CD4-positive, alpha-beta T cell treated with Interleukin-15 for 1 hour (primary cell): ENCODE results near the gene P2RX3.
"Not testable (repeated sequence)": the region's sequence is repeated elsewhere in the genome, so short reads cannot be mapped to it uniquely, and the experiment has no call there.

Experiments used
- DNase-seq: peaks from one replicate; pipeline ENCODE4 v3.0.0-alpha.2; 2020

Gene P2RX3

GRCh38 chr11:57338142-57338541, at the start of gene P2RX3:
P2RX3 (plus strand) TSS chr11:57338352; CDS start chr11:57338551, 199 bp downstream.
- no peak for DNase-seq

- no peak for DNase-seq
Observed at GRCh38 chr11:57288771-57289579, 49.2 kb upstream of the P2RX3 start.

GRCh38 chr11:57290288-57290687, 47.9 kb upstream of the P2RX3 start:
- no peak for DNase-seq

- DNase-seq = no peak
Observed at GRCh38 chr11:57294225-57295131, 43.7 kb upstream of the P2RX3 start.

- not testable (repeated sequence) for DNase-seq
Observed at GRCh38 chr11:57296205-57296604, 41.9 kb upstream of the P2RX3 start.

- DNase-seq = no peak
Observed at GRCh38 chr11:57297221-57297620, 40.9 kb upstream of the P2RX3 start.

GRCh38 chr11:57299150-57299737, 38.9 kb upstream of the P2RX3 start:
- DNase-seq = no peak

- no peak for DNase-seq
Observed at GRCh38 chr11:57300785-57301184, 37.4 kb upstream of the P2RX3 start.

GRCh38 chr11:57301711-57302423, 36.3 kb upstream of the P2RX3 start:
- no peak for DNase-seq

- no peak for DNase-seq
Observed at GRCh38 chr11:57302489-57302888, 35.7 kb upstream of the P2RX3 start.

- DNase-seq = no peak
Observed at GRCh38 chr11:57303280-57303989, 34.7 kb upstream of the P2RX3 start.

GRCh38 chr11:57303990-57304579, 34.1 kb upstream of the P2RX3 start:
- no peak for DNase-seq

GRCh38 chr11:57305523-57305922, 32.6 kb upstream of the P2RX3 start:
- no peak for DNase-seq

GRCh38 chr11:57306161-57306876, 31.8 kb upstream of the P2RX3 start:
- DNase-seq = no peak

- no peak for DNase-seq
Observed at GRCh38 chr11:57306940-57307565, 31.1 kb upstream of the P2RX3 start.

GRCh38 chr11:57307666-57308270, 30.4 kb upstream of the P2RX3 start:
- no peak for DNase-seq

GRCh38 chr11:57308426-57309060, 29.6 kb upstream of the P2RX3 start:
- DNase-seq = no peak

- DNase-seq = no peak
Observed at GRCh38 chr11:57309106-57310059, 28.8 kb upstream of the P2RX3 start.
